K562 (cell line): ENCODE measurements around the gene COX6B2. TPM values are rescaled to one million over a fixed set of nuclear protein-coding genes. Genes with fewer than 3 reads are reported as not detected.

ENCODE experiments used
- BACH1 ChIP-seq: fragments of 200-800 bp; sonication (Bioruptor generic); IDR thresholded peaks from 2 replicates; pipeline ENCODE4 v1.6.1; 2016; ENCODE audit warnings: missing genetic modification characterization, missing compliant biosample characterization
- BMI1 ChIP-seq: fragments of 150-350 bp; IDR thresholded peaks from 2 replicates; pipeline ENCODE4 v1.6.1; 2014; ENCODE audit warnings: low read length
- CBX1 ChIP-seq: sonication (generic); IDR thresholded peaks from 2 replicates; pipeline ENCODE4 v1.6.1; 2016; ENCODE audit warnings: antibody characterized with exemption, low read depth, mild to moderate bottlenecking
- FIP1L1 ChIP-seq: fragments of 200-400 bp; formaldehyde crosslinking; IDR thresholded peaks from 2 replicates; pipeline ENCODE4 v1.6.1; 2018; ENCODE audit warnings: mild to moderate bottlenecking, low read depth, low read length; ENCODE audit not compliant: poor library complexity, severe bottlenecking
- FOXP1 ChIP-seq: sonication (generic); formaldehyde crosslinking; IDR thresholded peaks from 2 replicates; pipeline ENCODE4 v1.8.0; 2022; ENCODE audit warnings: mild to moderate bottlenecking, missing genetic modification reagents
- HDAC8 ChIP-seq: fragments of 450-650 bp; IDR thresholded peaks from 2 replicates; pipeline ENCODE4 v1.6.1; 2016; ENCODE audit warnings: mild to moderate bottlenecking, missing genetic modification characterization, moderate library complexity, missing compliant biosample characterization
- KLF16 ChIP-seq: IDR thresholded peaks from 2 replicates; pipeline ENCODE4 v1.6.1; 2016; ENCODE audit warnings: antibody characterized with exemption
- MBD2 ChIP-seq: sonication (generic); IDR thresholded peaks from 2 replicates; pipeline ENCODE4 v1.6.1; 2016; ENCODE audit warnings: low read depth, borderline replicate concordance
- MEIS2 ChIP-seq: fragments of 450-650 bp; IDR thresholded peaks from 2 replicates; pipeline ENCODE4 v1.6.1; 2014; ENCODE audit warnings: mild to moderate bottlenecking; ENCODE audit not compliant: partially characterized antibody
- NFE2L1 ChIP-seq: fragments of 450-650 bp; IDR thresholded peaks from 2 replicates; pipeline ENCODE4 v1.6.1; 2016; ENCODE audit warnings: missing genetic modification characterization, low read depth, mild to moderate bottlenecking, missing compliant biosample characterization, moderate library complexity, borderline replicate concordance
- POLR2G ChIP-seq: fragments of 200-400 bp; formaldehyde crosslinking; IDR thresholded peaks from 2 replicates; pipeline ENCODE4 v1.6.1; 2017; ENCODE audit warnings: low read depth, mild to moderate bottlenecking, antibody characterized with exemption, low read length, moderate library complexity
- POU5F1 ChIP-seq: fragments of 150-350 bp; IDR thresholded peaks from 2 replicates; pipeline ENCODE4 v1.6.1; 2014; ENCODE audit warnings: borderline replicate concordance, low read length, low read depth, mild to moderate bottlenecking; ENCODE audit not compliant: partially characterized antibody
- SUPT5H ChIP-seq: fragments of 450-650 bp; IDR thresholded peaks from 2 replicates; pipeline ENCODE4 v1.6.1; 2016
- WHSC1 ChIP-seq: IDR thresholded peaks from one replicate; pipeline ENCODE4 v1.6.1; 2012; ENCODE audit warnings: low read length, control low read depth, inconsistent platforms
- ZFPM2 ChIP-seq: fragments of 250-450 bp; sonication (Bioruptor Pico); IDR thresholded peaks from 2 replicates; pipeline ENCODE4 v1.5.1; 2022; ENCODE audit warnings: mild to moderate bottlenecking
- ZNF239 ChIP-seq: fragments of 250-450 bp; sonication (Bioruptor Pico); IDR thresholded peaks from 2 replicates; pipeline ENCODE4 v1.4.0; 2020; ENCODE audit warnings: mild to moderate bottlenecking
- ZNF41 ChIP-seq: fragments of 250-450 bp; sonication (Bioruptor Pico); conservative IDR thresholded peaks from 2 replicates; pipeline ENCODE4 v1.4.0; 2020; ENCODE audit warnings: mild to moderate bottlenecking
- ZNF76 ChIP-seq: fragments of 250-450 bp; sonication (Bioruptor Pico); IDR thresholded peaks from 2 replicates; pipeline ENCODE4 v1.4.0; 2020; ENCODE audit warnings: mild to moderate bottlenecking, moderate library complexity, borderline replicate concordance
- polyA plus RNA-seq, 8 experiments: library from polyadenylated mRNA; depleted of rRNA in 4 of 8; stranded (reverse) in 5 of 8; unstranded in 3 of 8; fragments of >200 nt; fragmentation: Nextera tagmentation in 2 of 8; fragmentation: Illumina TruSeq in 1 of 8; extraction: Ambion mirVana in 2 of 8; extraction: Trizol in 1 of 8; gene quantifications; 2 replicates each; pipeline versions ENCODE4 v1.2.1 to v1.2.3, GENCODE V29; 2011 to 2014; ENCODE audit warnings: inconsistent platforms in 1 of 8, missing spikeins in 1 of 8
- total RNA-seq, 7 experiments: library from RNA; depleted of rRNA in 6 of 7; stranded (reverse); fragments of >200 nt in 6 of 7; fragmentation: Illumina TruSeq in 2 of 7; extraction: Trizol in 2 of 7; gene quantifications; 2 replicates each; pipeline versions ENCODE4 v1.2.1 to v1.2.3, GENCODE V29; 2011 to 2021; ENCODE audit warnings: low replicate concordance in 1 of 7
- TF ChIP-seq, protein P1 (sequence below): IDR thresholded peaks from 2 replicates; pipeline ENCODE4 v1.6.1; 2011; ENCODE audit not compliant: insufficient read length; ENCODE audit errors: extremely low read depth
- TF ChIP-seq, protein P2 (sequence below): sonication (generic); formaldehyde crosslinking; IDR thresholded peaks from 2 replicates; pipeline ENCODE4 v1.9.0; 2022; ENCODE audit warnings: mild to moderate bottlenecking, missing genetic modification reagents
- TF ChIP-seq, protein P3 (sequence below): sonication (generic); formaldehyde crosslinking; IDR thresholded peaks from 2 replicates; pipeline ENCODE4 v1.8.0; 2022; ENCODE audit warnings: mild to moderate bottlenecking, missing genetic modification reagents
- TF ChIP-seq, protein P4 (sequence below), 2 experiments: IDR thresholded peaks; 2 replicates each; pipeline ENCODE4 v1.6.1; 2011; ENCODE audit warnings: borderline replicate concordance in 1 of 2, control low read depth in 1 of 2, low read depth in 1 of 2, low read length in 1 of 2, mild to moderate bottlenecking in 1 of 2, mixed read lengths in 1 of 2, moderate library complexity in 1 of 2; ENCODE audit not compliant: insufficient read depth in 1 of 2, insufficient read length in 1 of 2, poor library complexity in 1 of 2, severe bottlenecking in 1 of 2; ENCODE audit errors: extremely low read depth in 1 of 2
- TF ChIP-seq, protein P5 (sequence below): fragments of 450-650 bp; formaldehyde crosslinking; IDR thresholded peaks from 2 replicates; pipeline ENCODE4 v1.4.0; 2022; ENCODE audit warnings: mild to moderate bottlenecking, moderate library complexity

Gene COX6B2
- total and polyA plus RNA-seq, 9 of the 15 experiments (the other 6 are each of a cell fraction or from before 2014, with no cell fraction given) = 0.40 to 2.5 (median 0.83) TPM

DNA sequence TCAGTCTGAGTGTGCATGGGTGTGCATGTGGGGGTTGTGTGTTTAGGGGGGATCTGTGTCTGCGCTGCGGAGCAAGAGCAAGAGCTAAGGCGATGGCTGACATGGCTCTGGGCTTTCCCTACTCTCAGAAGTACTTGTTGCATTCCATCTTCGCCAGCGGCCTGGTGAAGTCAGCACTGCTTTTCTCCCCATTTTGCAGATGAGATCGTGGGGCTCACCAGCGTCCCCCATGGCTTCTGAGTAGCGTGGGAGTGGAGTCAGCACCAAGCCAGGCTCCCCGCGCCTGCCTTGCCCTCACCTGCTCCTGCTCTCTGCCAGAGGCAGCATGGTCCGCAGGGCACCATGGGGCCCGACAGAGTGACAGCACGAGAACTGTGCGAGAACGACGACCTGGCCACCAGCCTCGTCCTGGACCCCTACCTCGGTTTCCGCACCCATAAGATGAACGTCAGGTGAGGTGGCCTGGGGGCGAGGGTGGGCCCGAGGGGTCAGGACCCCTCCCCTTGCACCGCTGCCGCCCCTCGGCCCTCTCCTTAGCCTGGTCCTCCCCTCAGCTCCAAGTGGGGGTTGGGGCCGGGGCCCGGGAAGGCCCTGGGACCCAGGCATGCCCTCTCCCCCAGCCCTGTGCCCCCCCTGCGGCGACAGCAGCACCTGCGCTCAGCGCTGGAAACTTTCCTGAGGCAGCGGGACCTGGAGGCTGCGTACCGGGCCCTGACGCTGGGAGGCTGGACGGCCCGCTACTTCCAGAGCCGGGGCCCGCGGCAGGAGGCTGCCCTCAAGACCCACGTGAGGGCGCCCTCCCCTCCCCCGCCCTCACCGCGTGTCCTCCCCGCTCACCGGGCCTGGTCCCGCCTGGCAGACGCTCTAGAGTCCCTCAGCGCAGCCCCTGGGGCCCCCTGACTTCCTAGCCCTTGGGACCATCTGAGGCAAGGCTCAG, 12.7 kb downstream of the COX6B2 start (continued):
- TF ChIP-seq MBD2 (no peak), FOXP1 (CRISPR knock-in tag) (no peak), ZFPM2 (no peak), FIP1L1 (peak; percentile 23), ZNF76 (CRISPR knock-in tag) (no peak), SUPT5H (0 out of 2 replicates have a peak, but pooled peaks have one; percentile 9), POLR2G (0 out of 2 replicates have a peak, but pooled peaks have one; percentile 27), CBX1 (no peak), KLF16 (no peak), WHSC1 (no peak), MEIS2 (no peak), BACH1 (tag) (no peak), POU5F1 (no peak), BMI1 (no peak), ZNF239 (CRISPR knock-in tag) (no peak), HDAC8 (tag) (no peak), NFE2L1 (tag) (no peak), ZNF41 (CRISPR knock-in tag) (no peak)
- TF ChIP-seq, protein P1, sequence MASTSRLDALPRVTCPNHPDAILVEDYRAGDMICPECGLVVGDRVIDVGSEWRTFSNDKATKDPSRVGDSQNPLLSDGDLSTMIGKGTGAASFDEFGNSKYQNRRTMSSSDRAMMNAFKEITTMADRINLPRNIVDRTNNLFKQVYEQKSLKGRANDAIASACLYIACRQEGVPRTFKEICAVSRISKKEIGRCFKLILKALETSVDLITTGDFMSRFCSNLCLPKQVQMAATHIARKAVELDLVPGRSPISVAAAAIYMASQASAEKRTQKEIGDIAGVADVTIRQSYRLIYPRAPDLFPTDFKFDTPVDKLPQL = no peak
- TF ChIP-seq, protein P2, sequence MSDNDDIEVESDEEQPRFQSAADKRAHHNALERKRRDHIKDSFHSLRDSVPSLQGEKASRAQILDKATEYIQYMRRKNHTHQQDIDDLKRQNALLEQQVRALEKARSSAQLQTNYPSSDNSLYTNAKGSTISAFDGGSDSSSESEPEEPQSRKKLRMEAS (CRISPR knock-in tag) = peak; percentile 9; the same call in 1 of the 2 replicates
- TF ChIP-seq, protein P3, sequence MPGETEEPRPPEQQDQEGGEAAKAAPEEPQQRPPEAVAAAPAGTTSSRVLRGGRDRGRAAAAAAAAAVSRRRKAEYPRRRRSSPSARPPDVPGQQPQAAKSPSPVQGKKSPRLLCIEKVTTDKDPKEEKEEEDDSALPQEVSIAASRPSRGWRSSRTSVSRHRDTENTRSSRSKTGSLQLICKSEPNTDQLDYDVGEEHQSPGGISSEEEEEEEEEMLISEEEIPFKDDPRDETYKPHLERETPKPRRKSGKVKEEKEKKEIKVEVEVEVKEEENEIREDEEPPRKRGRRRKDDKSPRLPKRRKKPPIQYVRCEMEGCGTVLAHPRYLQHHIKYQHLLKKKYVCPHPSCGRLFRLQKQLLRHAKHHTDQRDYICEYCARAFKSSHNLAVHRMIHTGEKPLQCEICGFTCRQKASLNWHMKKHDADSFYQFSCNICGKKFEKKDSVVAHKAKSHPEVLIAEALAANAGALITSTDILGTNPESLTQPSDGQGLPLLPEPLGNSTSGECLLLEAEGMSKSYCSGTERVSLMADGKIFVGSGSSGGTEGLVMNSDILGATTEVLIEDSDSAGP (CRISPR knock-in tag) = no peak
- TF ChIP-seq, protein P4, sequence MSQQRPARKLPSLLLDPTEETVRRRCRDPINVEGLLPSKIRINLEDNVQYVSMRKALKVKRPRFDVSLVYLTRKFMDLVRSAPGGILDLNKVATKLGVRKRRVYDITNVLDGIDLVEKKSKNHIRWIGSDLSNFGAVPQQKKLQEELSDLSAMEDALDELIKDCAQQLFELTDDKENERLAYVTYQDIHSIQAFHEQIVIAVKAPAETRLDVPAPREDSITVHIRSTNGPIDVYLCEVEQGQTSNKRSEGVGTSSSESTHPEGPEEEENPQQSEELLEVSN (IDR thresholded peaks at IDR 0.05; ENCODE audit: borderline replicate concordance in 1 of 2, extremely low read depth in 1 of 2, insufficient read depth in 1 of 2, insufficient read length in 1 of 2, low read depth in 1 of 2, low read length in 1 of 2, poor library complexity in 1 of 2, severe bottlenecking in 1 of 2) = peak in 1 of 2 experiments; percentile 58
- TF ChIP-seq, protein P5, sequence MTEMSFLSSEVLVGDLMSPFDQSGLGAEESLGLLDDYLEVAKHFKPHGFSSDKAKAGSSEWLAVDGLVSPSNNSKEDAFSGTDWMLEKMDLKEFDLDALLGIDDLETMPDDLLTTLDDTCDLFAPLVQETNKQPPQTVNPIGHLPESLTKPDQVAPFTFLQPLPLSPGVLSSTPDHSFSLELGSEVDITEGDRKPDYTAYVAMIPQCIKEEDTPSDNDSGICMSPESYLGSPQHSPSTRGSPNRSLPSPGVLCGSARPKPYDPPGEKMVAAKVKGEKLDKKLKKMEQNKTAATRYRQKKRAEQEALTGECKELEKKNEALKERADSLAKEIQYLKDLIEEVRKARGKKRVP (CRISPR knock-in tag) = no peak
